ENCODE measurements around the gene SHROOM3. TPM values are rescaled to one million over a fixed set of nuclear protein-coding genes. Genes with fewer than 3 reads are reported as not detected.
"Not testable (repeated sequence)": the region's sequence is repeated elsewhere in the genome, so short reads cannot be mapped to it uniquely, and the experiment has no call there.

SHROOM3 gene
- total and polyA plus RNA-seq, 10 donors = 0.37 to 23.9 (median 8.3) TPM

GRCh38 chr4:76720121-76720520 lies 285.1 kb downstream of the SHROOM3 start:
- Histone ChIP-seq H3K36me3 (no peaks in the 10 kb centered on the region), H3K4me3 (no peak overlapping the region), H3K27ac (peak overlapping the region in 3 of 8 donors; percentile 6 to 30 (median 21)), H3K27me3 (replicated peaks in 1 of 7) (no peaks in the 10 kb centered on the region), H3K9me3 (no peaks in the 10 kb centered on the region), H3K4me1 (peaks cover 0 to 5% (median 0%) of the 10 kb centered on the region in 6 donors)
- no peak for TF ChIP-seq POLR2AphosphoS5 (IDR thresholded peaks at IDR 0.05)
- no peak for TF ChIP-seq POLR2A (IDR thresholded peaks at IDR 0.05)
- TF ChIP-seq CTCF (IDR thresholded peaks at IDR 0.05 in 8 of 11, conservative IDR thresholded peaks at IDR 0.05 in 3 of 11) = no peak
- DNase-seq = no peak
- intact Hi-C loops (cut with DNase I; ENCODE audit: low total_unique reads) = no loop called here
- 73 to 91% (median 84%) methylated on average over 2 of the region's 2 CpGs for WGBS, 5 donors

- H3K27me3 ChIP-seq (replicated peaks in 1 of 7); DNase-seq; intact Hi-C loops (cut with DNase I; ENCODE audit: low total_unique reads); H3K9me3 ChIP-seq; H3K27ac ChIP-seq; H3K4me3 ChIP-seq; H3K4me1 ChIP-seq; H3K36me3 ChIP-seq: not testable (repeated sequence)
- 77 to 98% (median 91%) methylated on average over 2 of the region's 2 CpGs for WGBS, 5 donors
These were observed 287.1 kb downstream of the SHROOM3 start for GRCh38 chr4:76722146-76722545.

GRCh38 chr4:76722838-76723237 lies 287.8 kb downstream of the SHROOM3 start:
- 86 to 89% (median 86%) methylated on average over 4 of the region's 4 CpGs for WGBS, 5 donors
- H3K36me3 ChIP-seq = no peaks in the 10 kb centered on the region
- peaks cover 0 to 5% (median 0%) of the 10 kb centered on the region in 6 donors for H3K4me1 ChIP-seq
- DNase-seq = no peak
- peak overlapping the region in 4 of 8 donors; percentile 21 to 51 (median 34) for H3K27ac ChIP-seq
- no peak for TF ChIP-seq POLR2A (IDR thresholded peaks at IDR 0.05)
- TF ChIP-seq POLR2AphosphoS5 (IDR thresholded peaks at IDR 0.05) = no peak
- no peak for TF ChIP-seq CTCF (IDR thresholded peaks at IDR 0.05 in 8 of 11, conservative IDR thresholded peaks at IDR 0.05 in 3 of 11)
- no peaks in the 10 kb centered on the region for H3K9me3 ChIP-seq
- H3K4me3 ChIP-seq = no peak overlapping the region
- peaks cover 0 to 5% (median 0%) of the 10 kb centered on the region in 7 donors for H3K27me3 ChIP-seq (replicated peaks in 1 of 7)
- intact Hi-C loops (cut with DNase I; ENCODE audit: low total_unique reads) = no loop called here

- Histone ChIP-seq H3K9me3 (no peaks in the 10 kb centered on the region), H3K36me3 (no peaks in the 10 kb centered on the region), H3K27me3 (replicated peaks in 1 of 7) (peaks cover 0 to 7% (median 0%) of the 10 kb centered on the region in 7 donors), H3K27ac (peak overlapping the region in 6 of 8 donors; percentile 19 to 51 (median 34)), H3K4me3 (no peak overlapping the region), H3K4me1 (peaks cover 0 to 5% (median 0%) of the 10 kb centered on the region in 6 donors)
- DNase-seq = no peak
- TF ChIP-seq POLR2AphosphoS5 (IDR thresholded peaks at IDR 0.05) = no peak
- TF ChIP-seq POLR2A (IDR thresholded peaks at IDR 0.05) = no peak
- no peak for TF ChIP-seq CTCF (IDR thresholded peaks at IDR 0.05 in 8 of 11, conservative IDR thresholded peaks at IDR 0.05 in 3 of 11)
- intact Hi-C loops (cut with DNase I; ENCODE audit: low total_unique reads) = no loop called here
These were observed 288.3 kb downstream of the SHROOM3 start for GRCh38 chr4:76723373-76723772.

GRCh38 chr4:76723924-76724323 lies 288.9 kb downstream of the SHROOM3 start:
- intact Hi-C loops (cut with DNase I; ENCODE audit: low total_unique reads) = no loop called here
- Histone ChIP-seq H3K27me3 (replicated peaks in 1 of 7) (peaks cover 0 to 7% (median 0%) of the 10 kb centered on the region in 7 donors), H3K4me1 (peaks cover 0 to 5% (median 0%) of the 10 kb centered on the region in 6 donors), H3K36me3 (no peaks in the 10 kb centered on the region), H3K27ac (peak overlapping the region in 6 of 8 donors; percentile 19 to 51 (median 34)), H3K4me3 (no peak overlapping the region), H3K9me3 (no peaks in the 10 kb centered on the region)
- 24 to 56% (median 44%) methylated on average over 2 of the region's 2 CpGs for WGBS, 5 donors
- TF ChIP-seq POLR2A (IDR thresholded peaks at IDR 0.05) = no peak
- no peak for TF ChIP-seq POLR2AphosphoS5 (IDR thresholded peaks at IDR 0.05)
- no peak for TF ChIP-seq CTCF (IDR thresholded peaks at IDR 0.05 in 8 of 11, conservative IDR thresholded peaks at IDR 0.05 in 3 of 11)
- no peak for DNase-seq
